Measurements from ENCODE around the gene ERFE. TPM values are rescaled to one million over a fixed set of nuclear protein-coding genes. Genes with fewer than 3 reads are reported as not detected.

ERFE gene
- total and polyA plus RNA-seq, 2 donors (not counting 1 experiment from before 2014, with no cell fraction given), result 0.17 TPM; not detected in 1

DNA sequence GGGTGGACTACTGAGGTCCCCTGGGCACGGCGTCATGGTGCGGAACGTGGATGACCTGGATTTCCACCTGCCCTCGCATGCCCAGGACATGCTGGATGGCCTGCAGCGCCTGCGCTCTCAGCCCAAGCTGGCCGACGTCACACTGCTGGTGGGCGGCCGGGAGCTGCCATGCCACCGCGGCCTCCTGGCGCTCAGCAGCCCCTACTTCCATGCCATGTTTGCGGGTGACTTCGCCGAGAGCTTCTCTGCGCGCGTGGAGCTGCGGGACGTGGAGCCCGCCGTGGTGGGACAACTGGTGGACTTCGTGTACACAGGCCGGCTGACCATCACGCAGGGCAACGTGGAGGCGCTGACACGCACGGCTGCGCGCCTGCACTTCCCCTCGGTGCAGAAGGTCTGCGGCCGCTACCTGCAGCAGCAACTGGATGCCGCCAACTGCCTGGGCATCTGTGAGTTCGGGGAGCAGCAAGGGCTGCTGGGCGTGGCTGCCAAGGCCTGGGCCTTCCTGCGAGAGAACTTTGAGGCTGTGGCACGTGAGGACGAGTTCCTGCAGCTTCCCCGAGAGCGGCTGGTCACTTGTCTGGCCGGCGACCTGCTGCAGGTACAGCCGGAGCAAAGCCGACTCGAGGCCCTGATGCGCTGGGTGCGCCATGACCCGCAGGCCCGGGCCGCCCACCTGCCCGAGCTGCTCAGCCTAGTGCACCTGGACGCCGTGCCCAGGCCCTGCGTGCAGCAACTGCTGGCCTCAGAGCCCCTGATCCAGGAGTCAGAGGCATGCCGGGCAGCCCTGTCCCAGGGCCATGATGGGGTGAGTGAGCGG, 17.8 kb upstream of the ERFE start:
- TF ChIP-seq, protein P1, sequence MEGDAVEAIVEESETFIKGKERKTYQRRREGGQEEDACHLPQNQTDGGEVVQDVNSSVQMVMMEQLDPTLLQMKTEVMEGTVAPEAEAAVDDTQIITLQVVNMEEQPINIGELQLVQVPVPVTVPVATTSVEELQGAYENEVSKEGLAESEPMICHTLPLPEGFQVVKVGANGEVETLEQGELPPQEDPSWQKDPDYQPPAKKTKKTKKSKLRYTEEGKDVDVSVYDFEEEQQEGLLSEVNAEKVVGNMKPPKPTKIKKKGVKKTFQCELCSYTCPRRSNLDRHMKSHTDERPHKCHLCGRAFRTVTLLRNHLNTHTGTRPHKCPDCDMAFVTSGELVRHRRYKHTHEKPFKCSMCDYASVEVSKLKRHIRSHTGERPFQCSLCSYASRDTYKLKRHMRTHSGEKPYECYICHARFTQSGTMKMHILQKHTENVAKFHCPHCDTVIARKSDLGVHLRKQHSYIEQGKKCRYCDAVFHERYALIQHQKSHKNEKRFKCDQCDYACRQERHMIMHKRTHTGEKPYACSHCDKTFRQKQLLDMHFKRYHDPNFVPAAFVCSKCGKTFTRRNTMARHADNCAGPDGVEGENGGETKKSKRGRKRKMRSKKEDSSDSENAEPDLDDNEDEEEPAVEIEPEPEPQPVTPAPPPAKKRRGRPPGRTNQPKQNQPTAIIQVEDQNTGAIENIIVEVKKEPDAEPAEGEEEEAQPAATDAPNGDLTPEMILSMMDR (IDR thresholded peaks at IDR 0.05), result no peak
- no peak for TF ChIP-seq EZH2 (IDR thresholded peaks at IDR 0.05; ENCODE audit: borderline replicate concordance, insufficient read depth, low read depth, low read length, poor library complexity, severe bottlenecking)
- Mint-ChIP-seq H3K27me3 (no peaks in the 10 kb centered on the region), H3K9me3 (ENCODE audit: insufficient read depth) (no peaks in the 10 kb centered on the region), H3K4me1 (peaks cover 12% of the 10 kb centered on the region), H3K4me3 (no peak overlapping the region), H3K27ac (no peak overlapping the region)
- Histone ChIP-seq H3K4me2 (replicated peaks; ENCODE audit: low read depth, low read length, poor library complexity, severe bottlenecking) (no peak overlapping the region), H3K9me3 (ENCODE audit: control extremely low read depth in 1 of 3, control insufficient read depth in 2 of 3, insufficient read depth in 1 of 3, low read length in 2 of 3) (peaks cover 0 to 4% (median 0%) of the 10 kb centered on the region in 3 donors), H4K20me1 (ENCODE audit: control insufficient read depth, insufficient read depth, low read length, poor library complexity, severe bottlenecking) (no peaks in the 10 kb centered on the region), H3K27me3 (replicated peaks in 1 of 4; ENCODE audit: control extremely low read depth in 1 of 4, control insufficient read depth in 3 of 4, insufficient read depth in 4 of 4, low read length in 3 of 4) (peaks cover 0 to 7% (median 1%) of the 10 kb centered on the region in 4 experiments), H2AFZ (ENCODE audit: insufficient read depth, low read depth, low read length, poor library complexity, severe bottlenecking) (no peak overlapping the region), H3K4me1 (ENCODE audit: control insufficient read depth in 2 of 2, insufficient read depth in 2 of 2, low read length in 2 of 2) (peaks cover 16 to 26% of the 10 kb centered on the region in 2 donors), H3K27ac (ENCODE audit: low read length in 2 of 2) (no peak overlapping the region), H3K79me2 (ENCODE audit: control insufficient read depth, insufficient read depth, low read length) (no peaks in the 10 kb centered on the region), H3K36me3 (replicated peaks in 1 of 2; ENCODE audit: control extremely low read depth in 1 of 2, control insufficient read depth in 1 of 2, extremely low read depth in 1 of 2, insufficient read depth in 2 of 2, low read length in 1 of 2) (no peaks in the 10 kb centered on the region), H3K9ac (ENCODE audit: low read length) (no peak overlapping the region), H3K4me3 (ENCODE audit: control extremely low read depth in 1 of 5, extremely low read depth in 1 of 5, insufficient read depth in 1 of 5, low read depth in 2 of 5, low read length in 4 of 5) (no peak overlapping the region)
- POLR2A ChIA-PET, result no interaction called here
- intact Hi-C loops (cut with micrococcal nuclease), result no loop called here
- 94% methylated on average over 60 of the region's 60 CpGs for WGBS (ENCODE audit: insufficient coverage)
- ATAC-seq (ENCODE audit: low read depth), result no peak
- CTCF ChIA-PET, result no interaction called here
- no peak for DNase-seq

Data from B cell (primary cell).